ENCODE data around the gene CELSR1.
"Not testable (repeated sequence)": the region's sequence is repeated elsewhere in the genome, so short reads cannot be mapped to it uniquely, and the experiment has no call there.

CELSR1 gene

GRCh38 chr22:46416891-46417580 is 120.4 kb downstream of the CELSR1 start:
- no peak for DNase-seq (ENCODE audit: low read depth)

GRCh38 chr22:46416520-46416871 is 120.9 kb downstream of the CELSR1 start:
- DNase-seq (ENCODE audit: low read depth), result no peak

GRCh38 chr22:46415776-46416519 is 121.5 kb downstream of the CELSR1 start:
- no peak for DNase-seq (ENCODE audit: low read depth)

GRCh38 chr22:46414704-46415103 is 122.7 kb downstream of the CELSR1 start:
- no peak for DNase-seq (ENCODE audit: low read depth)

GRCh38 chr22:46413725-46414379 is 123.6 kb downstream of the CELSR1 start:
- no peak for DNase-seq (ENCODE audit: low read depth)

GRCh38 chr22:46411347-46411746 is 126.1 kb downstream of the CELSR1 start:
- DNase-seq (ENCODE audit: low read depth), result no peak

- DNase-seq (ENCODE audit: low read depth), result no peak
Measured at GRCh38 chr22:46410291-46410808, 127.1 kb downstream of the CELSR1 start.

- no peak for DNase-seq (ENCODE audit: low read depth)
Measured at GRCh38 chr22:46409631-46410210, 127.7 kb downstream of the CELSR1 start.

GRCh38 chr22:46408568-46409506 is 128.6 kb downstream of the CELSR1 start:
- no peak for DNase-seq (ENCODE audit: low read depth)

GRCh38 chr22:46407748-46408147 is 129.7 kb downstream of the CELSR1 start:
- DNase-seq (ENCODE audit: low read depth), result no peak

- no peak for DNase-seq (ENCODE audit: low read depth)
Measured at GRCh38 chr22:46406791-46407190, 130.6 kb downstream of the CELSR1 start.

GRCh38 chr22:46406349-46406748 is 131.1 kb downstream of the CELSR1 start:
- DNase-seq (ENCODE audit: low read depth), result no peak

GRCh38 chr22:46405901-46406300 is 131.5 kb downstream of the CELSR1 start:
- no peak for DNase-seq (ENCODE audit: low read depth)

- not testable (repeated sequence) for DNase-seq (ENCODE audit: low read depth)
Measured at GRCh38 chr22:46403880-46404279, 133.5 kb downstream of the CELSR1 start.

- DNase-seq (ENCODE audit: low read depth), result no peak
Measured at GRCh38 chr22:46402505-46402904, 134.9 kb downstream of the CELSR1 start.

GRCh38 chr22:46401370-46401769 is 136.1 kb downstream of the CELSR1 start:
- DNase-seq (ENCODE audit: low read depth), result no peak

- no peak for DNase-seq (ENCODE audit: low read depth)
Measured at GRCh38 chr22:46399251-46400024, 138.0 kb downstream of the CELSR1 start.

GRCh38 chr22:46397951-46398350 is 139.5 kb downstream of the CELSR1 start:
- DNase-seq (ENCODE audit: low read depth), result no peak

- DNase-seq (ENCODE audit: low read depth), result no peak
Measured at GRCh38 chr22:46397514-46397913, 139.9 kb downstream of the CELSR1 start.

GRCh38 chr22:46397049-46397448 is 140.4 kb downstream of the CELSR1 start:
- DNase-seq (ENCODE audit: low read depth), result not testable (repeated sequence)

GRCh38 chr22:46395145-46395544 is 142.3 kb downstream of the CELSR1 start:
- no peak for DNase-seq (ENCODE audit: low read depth)

Measured in CMK (cell line).